NCI-H1105 treated with DMSO at 0.1 percent for 48 hours (cell line): Measurements from ENCODE around the gene PEX12.
"Not testable (repeated sequence)": the region's sequence is repeated elsewhere in the genome, so short reads cannot be mapped to it uniquely, and the experiment has no call there.

Source experiments
- DNase-seq: peaks from one replicate; lab custom pipeline; 2025; lab: John Stamatoyannopoulos, UW

The PEX12 gene

DNA sequence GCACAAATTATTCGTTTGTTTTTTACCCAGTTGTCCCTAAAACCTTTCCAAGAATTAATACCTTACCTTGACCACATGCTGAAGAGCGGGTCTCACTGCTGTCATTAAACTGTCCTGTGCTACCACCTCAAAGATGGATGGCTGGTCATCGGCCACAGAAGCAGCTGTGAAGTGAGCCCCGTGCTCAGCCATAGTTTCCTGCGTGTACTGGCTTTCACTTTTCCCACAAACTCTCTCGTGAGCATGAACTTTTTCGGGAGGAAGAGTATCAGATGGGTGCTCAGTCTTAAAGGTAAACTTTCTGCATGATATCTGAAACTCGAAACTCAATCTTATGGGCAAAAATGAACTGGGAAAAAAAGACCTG lies 558 bp downstream of the PEX12 start:
- DNase-seq, result no peak

DNA sequence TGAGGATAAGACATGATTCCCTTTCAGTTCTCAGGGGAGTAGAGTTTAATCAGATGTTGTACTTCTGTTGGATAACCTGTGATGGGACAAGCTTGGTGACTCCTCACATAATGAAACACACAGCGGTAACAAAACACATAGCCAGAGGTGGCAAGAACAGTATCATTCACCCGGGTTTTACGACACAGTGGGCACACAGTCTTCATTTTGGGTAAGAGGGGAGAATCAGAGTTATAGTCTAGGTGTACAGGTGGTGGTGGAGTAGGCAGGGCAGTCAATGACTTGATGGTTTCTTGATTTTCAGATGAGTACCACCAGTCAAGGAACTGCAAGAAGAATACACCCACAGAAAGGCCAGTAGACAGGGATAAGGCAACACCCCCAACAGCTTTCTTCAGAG lies 2.6 kb downstream of the PEX12 start:
- DNase-seq, result no peak

DNA sequence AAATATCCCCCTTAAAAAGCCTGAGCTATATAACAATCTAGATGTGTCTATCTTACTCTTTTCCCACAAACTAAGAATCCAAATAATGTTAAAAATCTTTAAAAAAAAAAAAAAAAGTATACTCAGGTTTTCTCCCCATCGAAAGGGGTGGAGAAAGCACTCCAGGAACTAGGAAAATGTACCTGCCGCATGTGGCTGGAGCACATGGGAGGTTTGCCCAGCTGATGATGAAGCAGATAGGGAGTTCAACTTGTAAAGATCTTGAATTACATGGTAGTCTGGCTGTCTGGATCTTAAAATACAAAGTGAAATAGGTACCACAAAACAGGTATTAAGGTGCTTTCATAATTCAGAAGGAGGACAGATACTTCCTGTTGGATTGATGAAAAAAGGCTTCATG lies 9.0 kb downstream of the PEX12 start:
- no peak for DNase-seq

DNA sequence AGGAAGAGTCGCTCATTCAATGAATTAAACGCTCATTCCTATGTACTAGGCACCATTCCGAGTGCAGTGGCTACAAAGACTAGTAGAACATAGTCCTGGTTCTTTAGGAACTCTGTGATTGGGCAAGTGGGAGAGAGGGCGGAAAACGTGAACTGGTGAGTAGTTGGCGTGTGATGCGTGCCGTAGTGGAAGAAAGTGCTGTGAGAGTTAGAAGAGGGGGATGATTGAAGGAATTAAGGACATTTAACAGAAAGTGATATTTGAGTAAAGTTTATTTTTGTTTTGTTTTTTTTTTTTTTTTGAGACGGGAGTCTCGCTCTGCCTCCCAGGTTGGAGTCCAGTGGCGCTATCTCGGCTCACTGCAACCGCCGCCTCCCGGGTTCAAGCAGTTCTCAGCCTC lies 9.8 kb downstream of the PEX12 start:
- DNase-seq, result no peak

DNA sequence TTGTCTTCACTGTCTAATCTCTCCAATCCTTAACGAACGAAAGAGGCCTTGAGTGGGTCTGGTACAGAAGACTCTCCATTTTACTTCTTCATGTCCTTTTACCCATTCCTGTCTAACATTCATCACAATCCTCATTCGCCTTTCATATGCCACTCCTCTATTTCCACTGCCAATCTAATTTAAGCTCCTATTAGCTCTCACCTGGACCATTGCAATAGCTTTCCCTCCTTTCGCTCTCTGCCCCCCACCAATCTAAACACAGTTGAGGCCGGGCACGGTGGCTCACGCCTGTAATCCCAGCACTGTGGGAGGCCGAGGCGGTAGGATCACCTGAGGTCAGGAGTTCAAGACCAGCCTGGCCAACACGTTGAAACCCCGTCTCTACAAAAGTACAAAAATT lies 11.4 kb downstream of the PEX12 start:
- DNase-seq, result no peak

DNA sequence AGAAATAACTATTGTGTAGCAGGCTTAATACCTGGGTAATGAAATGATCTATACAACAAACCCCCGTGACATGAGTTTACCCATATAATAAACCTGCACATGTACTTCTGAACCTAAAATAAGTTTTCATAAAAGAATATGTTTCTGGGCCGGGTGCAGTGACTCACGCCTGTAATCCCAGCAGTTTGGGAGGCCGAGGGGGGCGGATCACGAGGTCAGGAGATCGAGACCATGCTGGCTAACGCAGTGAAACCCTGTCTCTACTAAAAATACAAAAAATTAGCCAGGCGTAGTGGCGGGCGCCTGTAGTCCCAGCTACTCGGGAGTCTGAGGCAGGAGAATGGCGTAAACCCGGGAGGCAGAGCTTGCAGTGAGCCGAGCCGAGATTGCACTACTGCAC lies 15.2 kb downstream of the PEX12 start:
- DNase-seq, result not testable (repeated sequence)

DNA sequence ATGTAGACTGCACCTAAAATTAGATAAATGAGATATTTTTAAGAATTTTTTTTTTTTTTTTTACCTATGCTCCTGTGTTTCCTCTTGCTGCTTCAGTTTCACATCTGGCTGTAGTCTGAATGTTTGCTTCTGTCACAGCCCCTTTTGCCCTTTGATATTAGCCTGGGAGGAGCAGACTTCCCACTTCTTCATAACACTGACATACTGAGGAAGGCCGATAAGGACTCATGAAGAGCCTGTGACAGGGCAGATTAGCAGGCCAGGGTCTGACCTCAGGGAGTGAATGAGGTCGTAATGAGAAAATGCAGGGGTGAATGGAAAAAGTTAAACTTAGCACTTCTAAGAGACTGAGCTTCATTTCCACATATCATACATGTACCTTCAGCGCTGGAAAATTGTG lies 17.7 kb downstream of the PEX12 start, which contains the start of gene SLFN14:
Gene SLFN14 (minus strand): TSS at position 117 of the 400 bp plus-strand sequence. CDS start 2,757 bp downstream, outside the sequence.
- DNase-seq, result no peak

DNA sequence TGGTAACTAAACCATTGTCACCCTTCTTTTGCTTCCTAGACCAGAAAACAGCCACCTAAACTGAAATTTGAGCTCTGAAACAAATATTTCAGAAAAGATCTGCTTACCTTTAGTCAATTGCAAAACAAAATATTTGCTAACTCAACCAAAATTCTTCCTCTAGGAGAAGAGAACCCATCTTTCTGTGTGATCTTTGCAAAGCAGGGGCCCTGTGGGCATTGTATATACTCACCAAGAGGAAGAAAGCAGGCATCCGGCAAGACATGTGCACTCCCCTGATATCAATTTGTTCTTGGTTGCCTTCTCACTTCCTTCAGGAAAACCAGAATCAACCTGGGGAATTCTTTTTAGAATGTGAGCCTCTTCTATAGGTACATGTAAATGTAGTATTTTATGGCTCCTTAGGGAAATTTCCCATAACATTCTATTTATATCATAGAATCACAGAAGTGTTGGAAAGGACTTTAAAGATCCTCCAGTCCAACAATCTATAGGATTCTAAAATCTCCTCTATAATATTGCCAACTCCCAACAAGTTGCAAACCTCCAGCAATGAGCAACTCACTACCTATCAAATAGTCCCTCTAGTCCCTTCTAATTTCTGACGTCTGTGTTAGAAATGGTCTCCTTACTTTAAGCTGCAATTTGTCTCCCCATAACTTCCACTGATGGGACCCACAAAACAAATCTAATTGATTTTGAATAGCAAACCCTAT lies 18.7 kb downstream of the PEX12 start:
- DNase-seq, result no peak

DNA sequence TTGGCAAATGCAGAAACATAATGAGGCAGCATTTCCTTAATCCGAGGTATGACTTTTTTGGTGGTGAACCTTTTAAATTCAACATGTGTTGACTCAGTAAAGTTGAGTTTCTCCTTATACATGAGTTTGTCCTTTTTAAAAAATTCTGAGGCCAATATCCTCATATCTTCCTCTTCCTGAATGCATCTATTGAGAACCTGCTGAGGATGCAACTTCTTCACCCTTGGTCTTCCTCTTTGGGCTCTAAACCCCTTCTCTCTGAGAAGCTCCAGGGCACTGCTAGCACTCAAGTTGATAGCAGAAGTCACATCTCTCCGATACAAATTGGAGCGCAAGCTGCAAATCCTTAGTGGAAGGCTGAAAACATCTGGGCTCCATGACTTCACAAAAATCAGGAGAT lies 21.0 kb downstream of the PEX12 start:
- DNase-seq, result no peak

DNA sequence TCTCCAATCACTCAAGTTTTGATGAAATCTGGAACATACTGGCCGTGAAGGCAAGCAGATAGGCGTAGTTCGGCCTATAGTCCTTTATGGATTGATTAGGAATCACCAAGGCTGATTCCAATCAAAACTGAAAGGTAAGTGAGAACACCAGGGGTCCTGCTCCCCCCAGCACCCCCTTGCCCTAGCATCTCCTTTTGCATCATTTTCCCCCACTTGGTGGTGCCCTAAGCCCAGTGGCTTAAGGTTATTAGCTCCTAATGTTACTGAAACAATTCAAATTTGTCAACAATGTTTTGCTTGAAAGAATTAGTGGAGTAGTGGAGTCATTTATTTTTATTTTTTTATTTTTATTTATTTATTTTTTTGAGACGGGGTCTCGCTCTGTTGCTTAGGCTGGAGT lies 22.7 kb downstream of the PEX12 start:
- no peak for DNase-seq

DNA sequence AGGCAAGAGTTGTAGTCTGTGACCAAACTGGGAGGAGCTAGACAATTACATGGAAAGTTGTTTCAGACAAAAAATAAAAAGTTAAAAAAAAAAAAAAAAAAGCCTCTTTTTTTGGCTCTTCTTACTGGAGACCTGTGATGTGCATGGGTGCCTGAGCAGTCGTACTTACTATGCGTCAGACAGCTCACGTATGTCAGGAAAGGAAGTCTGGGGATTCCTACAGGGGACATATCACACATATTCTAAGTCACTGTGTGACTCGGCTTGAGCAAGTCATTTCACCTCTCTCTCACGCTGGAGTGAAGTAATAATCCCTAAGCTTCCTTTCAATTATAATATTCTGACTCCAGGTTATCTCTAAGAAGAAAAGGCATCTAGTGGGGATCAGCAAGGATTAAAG lies 23.7 kb downstream of the PEX12 start:
- DNase-seq, result no peak

DNA sequence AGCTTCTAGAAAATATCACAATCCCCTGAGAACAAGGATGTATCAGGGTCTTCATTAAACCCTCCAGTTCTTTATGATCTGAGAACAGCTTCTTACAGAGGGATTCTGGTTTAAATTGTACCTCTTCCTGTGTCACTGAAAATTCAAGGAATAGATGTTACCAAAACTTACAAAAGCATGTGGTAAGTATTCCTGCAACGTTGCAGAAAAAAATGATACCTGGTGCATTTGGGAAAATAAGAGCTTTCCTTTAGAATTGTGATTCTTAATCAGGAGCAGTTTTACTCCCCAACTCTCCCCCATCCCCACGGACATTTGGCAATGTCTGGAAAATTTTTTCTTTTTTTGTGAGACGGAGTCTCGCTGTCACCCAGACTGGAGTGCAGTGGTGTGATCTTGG lies 25.1 kb downstream of the PEX12 start:
- DNase-seq, result no peak

DNA sequence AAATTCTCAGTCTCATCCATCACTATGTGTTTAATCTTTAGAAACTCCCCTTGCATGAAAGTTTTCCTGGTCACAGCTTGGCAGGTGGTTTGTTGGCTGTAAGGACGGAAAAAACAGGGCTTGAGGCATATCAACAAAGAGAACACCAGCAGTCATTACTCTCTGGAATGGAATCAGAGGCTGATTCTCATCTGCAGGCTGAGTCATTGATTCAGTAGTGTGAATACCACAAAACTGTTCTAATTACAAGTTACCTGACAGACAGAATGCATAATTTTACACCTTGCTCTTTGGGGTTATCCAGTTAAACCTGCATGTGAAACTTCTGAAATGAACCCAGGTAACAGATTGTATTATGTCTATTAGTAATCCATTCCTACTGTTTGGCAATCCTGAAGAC lies 29.4 kb downstream of the PEX12 start:
- no peak for DNase-seq

DNA sequence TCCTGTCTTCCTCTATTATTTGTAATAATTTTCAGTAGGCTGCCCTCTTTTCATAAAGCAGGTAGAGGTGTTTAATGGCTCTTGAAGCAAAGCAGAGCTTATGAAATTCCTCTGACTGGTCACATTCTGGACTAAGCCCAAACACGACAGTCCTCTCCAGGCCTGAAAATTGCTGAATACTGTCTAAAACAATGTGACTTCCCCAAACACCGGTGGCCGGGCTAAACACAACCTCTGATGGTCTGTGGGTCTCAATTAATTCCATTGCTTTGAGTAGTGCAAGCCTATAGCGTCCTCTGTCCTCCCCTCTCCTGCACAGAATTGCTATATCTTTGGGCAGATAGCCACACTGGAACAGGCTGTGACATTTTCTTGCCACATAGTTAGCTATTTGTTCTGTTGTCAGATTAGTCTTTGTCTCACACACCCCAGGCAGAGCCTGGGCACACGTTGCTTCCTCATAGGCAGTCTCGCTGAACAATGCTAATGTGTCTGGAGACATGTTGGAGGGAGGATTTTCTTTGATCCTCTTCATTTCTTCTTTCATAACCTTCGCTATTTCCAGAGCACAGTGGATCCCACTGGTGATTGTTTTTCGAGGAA lies 30.1 kb downstream of the PEX12 start:
- no peak for DNase-seq

DNA sequence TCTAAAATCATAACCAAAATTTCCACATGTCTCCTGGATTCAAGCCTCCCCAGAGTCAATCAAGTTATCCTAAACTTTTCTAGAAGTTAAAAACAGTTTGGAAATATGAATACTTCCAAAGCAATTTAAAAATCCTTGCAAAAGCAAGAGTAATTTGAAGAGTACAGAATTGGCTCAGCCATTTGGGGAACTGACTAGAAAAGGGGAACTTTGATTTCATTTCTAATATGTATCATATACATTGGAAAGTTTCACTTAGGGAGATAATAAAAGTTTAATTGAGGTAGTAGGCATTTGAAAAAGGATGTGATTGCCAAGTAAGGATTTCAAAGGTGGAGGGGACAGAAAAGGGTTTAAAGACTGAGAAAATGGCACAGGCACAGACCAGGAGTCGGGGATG lies 31.9 kb downstream of the PEX12 start:
- DNase-seq, result no peak

DNA sequence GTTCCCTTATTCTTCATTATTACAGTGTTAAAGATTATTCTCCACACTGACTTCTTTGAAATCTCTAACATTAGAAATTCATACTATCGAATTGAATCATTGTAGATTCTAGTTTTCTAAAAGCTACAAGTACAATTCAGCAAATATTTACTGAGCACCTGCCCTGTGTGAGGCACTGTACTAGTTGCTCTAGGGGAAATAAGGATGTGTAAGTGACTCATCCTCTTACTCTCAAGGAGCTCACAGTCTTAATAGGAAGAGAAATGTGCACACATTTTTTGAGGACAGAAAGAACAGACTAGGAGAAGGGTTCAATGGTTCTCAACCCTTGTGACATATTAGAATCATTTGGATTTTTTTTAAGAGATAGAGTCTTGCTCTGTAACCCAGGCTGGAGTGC lies 33.2 kb downstream of the PEX12 start:
- no peak for DNase-seq

DNA sequence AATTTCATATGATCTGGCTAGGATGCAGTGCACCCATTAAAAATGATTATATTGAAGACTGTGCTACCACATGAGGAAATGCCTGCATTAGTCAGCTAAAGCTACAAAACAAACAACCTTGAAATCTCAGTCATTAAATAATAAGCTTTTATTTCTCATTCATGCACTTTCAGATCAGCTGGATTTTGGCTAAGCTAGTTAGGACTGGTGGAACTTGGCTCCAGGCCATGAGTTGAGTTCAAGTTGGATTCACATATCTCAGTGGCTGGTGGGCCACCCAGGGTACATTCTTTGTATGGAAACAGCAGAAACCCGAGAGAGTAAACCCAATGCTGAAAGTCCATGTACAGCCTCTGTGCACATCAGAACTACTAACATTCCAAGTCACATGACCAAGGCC lies 34.5 kb downstream of the PEX12 start:
- DNase-seq, result no peak

DNA sequence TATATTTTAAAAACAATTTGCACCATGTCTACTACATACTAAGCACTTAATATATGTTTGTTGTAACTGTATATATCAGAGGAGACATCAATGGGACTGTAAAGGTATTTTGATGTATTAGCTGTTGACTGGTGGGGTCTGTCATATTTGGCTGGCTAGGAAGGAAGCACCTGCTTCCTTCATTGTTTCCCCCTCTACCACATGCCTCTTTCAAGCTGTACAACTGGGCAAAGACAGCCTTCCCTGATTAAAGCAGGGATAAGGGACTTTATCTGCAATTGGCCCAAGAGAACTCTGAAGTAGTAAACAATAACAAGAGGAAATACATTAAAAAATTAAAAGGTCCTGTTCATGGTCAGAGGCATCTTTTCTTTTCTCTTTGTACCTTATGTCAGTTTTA lies 35.4 kb downstream of the PEX12 start:
- DNase-seq, result no peak

DNA sequence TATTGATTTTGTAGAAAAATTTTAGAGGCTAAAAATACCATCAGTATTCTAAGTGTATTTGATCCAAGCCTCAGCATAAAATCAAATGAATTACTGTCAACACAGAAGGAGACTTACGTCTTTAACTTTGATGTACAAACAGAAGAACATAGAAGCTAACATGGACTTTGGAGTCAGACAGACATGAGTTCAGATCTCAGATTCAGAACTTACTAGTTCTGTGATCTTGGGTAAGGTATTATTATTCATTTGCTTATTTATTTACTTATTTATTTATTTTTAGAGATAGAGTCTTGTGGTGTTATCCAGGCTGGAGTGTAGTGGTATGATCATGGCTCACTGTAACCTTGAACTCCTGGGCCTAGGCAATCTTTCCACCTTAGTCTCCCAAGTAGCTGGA lies 36.9 kb downstream of the PEX12 start:
- DNase-seq, result no peak

DNA sequence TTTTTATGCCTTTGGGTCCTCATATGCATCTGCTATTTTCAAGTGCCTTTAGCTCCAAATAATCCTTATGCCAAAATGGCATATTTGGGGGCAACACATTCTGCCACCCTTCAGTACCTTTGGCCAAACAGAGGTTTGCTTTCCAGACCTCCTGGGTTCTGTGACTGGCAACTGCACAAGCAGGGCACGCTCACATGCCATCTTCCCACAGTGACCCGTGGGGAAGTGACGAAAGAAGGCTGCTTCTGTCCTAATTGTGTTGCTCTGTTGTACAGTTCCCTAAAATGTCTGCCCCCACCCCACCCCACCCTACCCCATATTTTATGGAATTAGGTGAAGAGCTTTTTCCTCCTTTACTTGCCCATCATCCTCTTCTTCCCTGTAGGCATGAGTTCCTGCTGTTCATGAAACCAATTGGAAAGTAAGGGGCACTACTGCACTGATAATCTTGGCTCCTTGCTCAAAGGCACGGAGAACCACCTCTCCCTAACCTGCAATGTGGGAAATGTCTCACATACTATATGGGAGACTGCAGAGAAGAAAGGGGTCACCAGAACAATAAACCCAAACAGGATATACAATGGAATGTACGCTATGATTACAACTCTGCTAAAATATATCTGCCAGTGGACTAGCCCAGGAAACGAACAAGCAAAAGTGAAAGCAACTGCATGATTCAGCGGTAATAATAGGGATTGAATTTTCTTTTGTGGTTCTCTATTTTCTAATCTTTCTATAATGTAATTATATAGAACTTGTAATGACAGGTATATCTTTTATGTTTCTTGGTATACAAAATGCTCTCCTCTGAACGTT lies 37.6 kb downstream of the PEX12 start:
- DNase-seq, result no peak

DNA sequence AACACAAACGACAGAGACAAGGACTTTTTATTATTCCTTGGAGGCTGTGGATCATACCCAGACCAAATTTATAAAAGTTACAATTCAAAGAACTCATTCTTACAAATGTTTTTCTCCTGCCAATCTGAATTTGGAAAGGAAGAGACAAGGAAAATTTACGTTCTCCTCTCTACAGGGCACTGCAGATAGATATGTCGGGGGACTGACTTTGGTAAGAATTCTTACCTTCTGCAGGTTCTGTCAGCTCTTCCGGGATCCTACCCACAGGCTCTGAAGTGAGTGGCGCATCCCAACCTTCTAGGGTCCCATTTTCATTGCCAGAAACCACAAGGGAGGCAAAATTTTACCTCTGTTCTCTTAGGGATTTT lies 38.7 kb downstream of the PEX12 start:
- no peak for DNase-seq

DNA sequence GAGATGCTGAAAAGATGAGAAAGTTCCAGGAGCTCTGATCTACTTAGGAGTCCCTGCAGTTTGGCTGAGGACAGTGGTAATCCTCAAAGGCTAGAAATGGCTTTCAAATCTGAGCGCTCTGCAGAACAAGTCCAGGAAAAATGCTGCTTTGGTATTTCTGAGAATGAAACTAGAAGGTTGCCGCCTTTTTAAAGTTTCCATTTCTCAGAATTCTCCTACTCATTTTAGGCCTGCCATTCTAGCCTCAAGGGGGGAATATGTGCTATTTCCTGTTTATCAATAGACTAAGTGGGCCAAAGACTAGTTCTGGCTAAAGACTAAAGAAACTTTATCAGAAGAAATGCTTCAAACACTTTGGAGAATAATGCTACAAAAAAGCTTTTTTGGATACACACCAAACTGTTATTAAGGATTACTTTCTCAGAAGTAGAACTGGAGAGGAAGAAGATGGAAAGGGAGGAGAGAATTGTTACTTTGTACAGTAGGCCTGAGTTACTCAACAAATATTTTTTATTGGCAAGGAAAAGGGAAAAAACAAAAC lies 40.7 kb downstream of the PEX12 start, which contains the start of gene SLFN12L:
Gene SLFN12L (minus strand): TSS at position 78 of the 541 bp plus-strand sequence. CDS start 15,314 bp downstream, outside the sequence.
- no peak for DNase-seq

DNA sequence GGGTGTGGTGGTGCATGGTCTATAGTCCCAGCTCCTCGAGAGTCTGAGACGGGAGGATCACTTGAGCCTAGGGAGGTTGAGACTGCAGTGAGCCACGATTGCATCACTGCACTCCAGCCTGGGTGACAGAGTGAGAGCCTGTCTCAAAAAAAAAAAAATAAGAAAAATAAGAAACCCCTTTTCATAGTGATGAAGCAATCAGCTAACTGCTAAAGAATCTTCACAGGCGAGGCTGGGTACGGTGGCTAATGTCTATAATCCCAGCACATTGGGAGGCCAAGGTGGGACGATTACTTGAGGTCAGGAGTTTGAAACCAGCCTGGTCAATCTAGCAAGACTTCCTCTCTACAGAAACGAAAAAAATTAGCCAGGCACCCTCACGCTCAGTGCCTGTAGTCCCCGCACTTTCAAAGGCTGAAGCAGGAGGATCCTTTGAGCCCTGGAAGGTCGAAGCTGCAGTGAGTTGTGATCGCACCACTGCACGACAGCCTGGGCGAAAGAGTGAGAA lies 41.7 kb downstream of the PEX12 start:
- DNase-seq, result no peak
